Epithelial cell of prostate (primary cell): Measurements from ENCODE around the gene INO80.
A peak's percentile ranks its signal among the peaks of the same experiment; 100 is the strongest.
"Not testable (repeated sequence)": the region's sequence is repeated elsewhere in the genome, so short reads cannot be mapped to it uniquely, and the experiment has no call there.

Experiments
- DNase-seq: peaks from one replicate; pipeline ENCODE4 v3.0.0-alpha.2; 2011; ENCODE audit warnings: low read depth, low spot score
- H3K27ac ChIP-seq: fragments of 450-650 bp; 2 replicates; pipeline ENCODE4 v1.5.1; 2017; ENCODE audit warnings: mild to moderate bottlenecking

The INO80 gene

GRCh38 chr15:41116116-41116961, at the start of gene INO80:
INO80 (minus strand) TSS chr15:41116280; CDS start chr15:41096310, 19,970 bp downstream.
- peak; percentile 92 for DNase-seq

GRCh38 chr15:41161736-41162135, 45.7 kb upstream of the INO80 start:
- H3K27ac ChIP-seq: no peak overlapping the region
- no peak for DNase-seq

More at GRCh38 chr15:41116116-41116961, at the start of gene INO80:
- peak within 1 kb of the TSS; percentile 96 for H3K27ac ChIP-seq

- no peak overlapping the region for H3K27ac ChIP-seq
- peak; percentile 5 for DNase-seq
Observed at GRCh38 chr15:41161336-41161735, 45.3 kb upstream of the INO80 start.

- H3K27ac ChIP-seq: no peak overlapping the region
- no peak for DNase-seq
Observed at GRCh38 chr15:41160639-41161315, 44.7 kb upstream of the INO80 start.

- DNase-seq: no peak
- H3K27ac ChIP-seq: no peak overlapping the region
Observed at GRCh38 chr15:41154412-41154811, 38.3 kb upstream of the INO80 start.

- DNase-seq: no peak
- H3K27ac ChIP-seq: no peak overlapping the region
Observed at GRCh38 chr15:41153733-41154132, 37.7 kb upstream of the INO80 start.

GRCh38 chr15:41151451-41152005, 35.4 kb upstream of the INO80 start:
- no peak overlapping the region for H3K27ac ChIP-seq
- DNase-seq: no peak

GRCh38 chr15:41150279-41150678, 34.2 kb upstream of the INO80 start:
- H3K27ac ChIP-seq: no peak overlapping the region
- DNase-seq: no peak

- DNase-seq: no peak
- no peak overlapping the region for H3K27ac ChIP-seq
Observed at GRCh38 chr15:41148065-41148464, 32.0 kb upstream of the INO80 start.

GRCh38 chr15:41139619-41140018, 23.5 kb upstream of the INO80 start:
- peak overlapping the region; percentile 39 for H3K27ac ChIP-seq
- no peak for DNase-seq

GRCh38 chr15:41139112-41139511, 23.0 kb upstream of the INO80 start:
- DNase-seq: peak; percentile 69
- peak overlapping the region; percentile 39 for H3K27ac ChIP-seq

- DNase-seq, H3K27ac ChIP-seq: not testable (repeated sequence)
Observed at GRCh38 chr15:41135580-41135979, 19.5 kb upstream of the INO80 start.

GRCh38 chr15:41133454-41133853, 17.4 kb upstream of the INO80 start:
- DNase-seq: no peak
- no peak overlapping the region for H3K27ac ChIP-seq

GRCh38 chr15:41132094-41132493, 16.0 kb upstream of the INO80 start:
- H3K27ac ChIP-seq, DNase-seq: not testable (repeated sequence)

GRCh38 chr15:41128174-41128902, 12.3 kb upstream of the INO80 start:
- DNase-seq: no peak
- no peak overlapping the region for H3K27ac ChIP-seq

- DNase-seq: no peak
- no peak overlapping the region for H3K27ac ChIP-seq
Observed at GRCh38 chr15:41125931-41126642, 10.0 kb upstream of the INO80 start.

GRCh38 chr15:41125063-41125669, 9.1 kb upstream of the INO80 start:
- no peak for DNase-seq

GRCh38 chr15:41124058-41124457, 8.0 kb upstream of the INO80 start:
- no peak for DNase-seq
- H3K27ac ChIP-seq: no peak overlapping the region

More at GRCh38 chr15:41125063-41125669, 9.1 kb upstream of the INO80 start:
- H3K27ac ChIP-seq: no peak overlapping the region

GRCh38 chr15:41122849-41123248, 6.8 kb upstream of the INO80 start:
- DNase-seq: no peak
- no peak overlapping the region for H3K27ac ChIP-seq
